Measurements from ENCODE around the gene CATSPERE. TPM values are rescaled to one million over a fixed set of nuclear protein-coding genes. Genes with fewer than 3 reads are reported as not detected.

The CATSPERE gene
- total and polyA plus RNA-seq, 10 donors: 0.50 to 4.0 (median 1.1) TPM

DNA sequence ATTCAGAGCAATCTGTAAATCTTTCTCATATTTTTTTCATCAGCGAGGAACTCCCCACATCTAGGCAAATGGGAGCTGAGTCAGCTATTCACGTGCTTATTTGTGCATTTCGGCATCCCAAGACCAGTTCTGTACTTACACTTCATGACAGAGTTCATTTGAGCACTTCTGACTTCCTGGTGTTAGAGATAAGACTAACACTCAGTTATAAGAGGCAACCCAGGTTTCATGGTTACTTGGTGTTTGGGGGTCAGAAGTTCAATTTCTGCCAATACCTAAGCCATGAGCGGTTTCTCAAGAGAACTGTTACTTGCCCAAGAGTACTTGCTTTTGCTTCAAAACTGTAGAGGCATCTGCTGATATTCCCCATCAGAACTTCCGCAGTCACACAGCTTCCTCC, 167.7 kb downstream of the CATSPERE start:
- no peaks in the 10 kb centered on the region for H3K36me3 ChIP-seq
- H3K4me3 ChIP-seq: no peak overlapping the region
- no peak overlapping the region for H3K27ac ChIP-seq
- H3K4me1 ChIP-seq: no peaks in the 10 kb centered on the region
- intact Hi-C loops (cut with DNase I; ENCODE audit: low total_unique reads): no loop called here
- no peak for TF ChIP-seq POLR2A (IDR thresholded peaks at IDR 0.05)
- TF ChIP-seq, protein P1, sequence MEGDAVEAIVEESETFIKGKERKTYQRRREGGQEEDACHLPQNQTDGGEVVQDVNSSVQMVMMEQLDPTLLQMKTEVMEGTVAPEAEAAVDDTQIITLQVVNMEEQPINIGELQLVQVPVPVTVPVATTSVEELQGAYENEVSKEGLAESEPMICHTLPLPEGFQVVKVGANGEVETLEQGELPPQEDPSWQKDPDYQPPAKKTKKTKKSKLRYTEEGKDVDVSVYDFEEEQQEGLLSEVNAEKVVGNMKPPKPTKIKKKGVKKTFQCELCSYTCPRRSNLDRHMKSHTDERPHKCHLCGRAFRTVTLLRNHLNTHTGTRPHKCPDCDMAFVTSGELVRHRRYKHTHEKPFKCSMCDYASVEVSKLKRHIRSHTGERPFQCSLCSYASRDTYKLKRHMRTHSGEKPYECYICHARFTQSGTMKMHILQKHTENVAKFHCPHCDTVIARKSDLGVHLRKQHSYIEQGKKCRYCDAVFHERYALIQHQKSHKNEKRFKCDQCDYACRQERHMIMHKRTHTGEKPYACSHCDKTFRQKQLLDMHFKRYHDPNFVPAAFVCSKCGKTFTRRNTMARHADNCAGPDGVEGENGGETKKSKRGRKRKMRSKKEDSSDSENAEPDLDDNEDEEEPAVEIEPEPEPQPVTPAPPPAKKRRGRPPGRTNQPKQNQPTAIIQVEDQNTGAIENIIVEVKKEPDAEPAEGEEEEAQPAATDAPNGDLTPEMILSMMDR (IDR thresholded peaks at IDR 0.05 in 8 of 11, conservative IDR thresholded peaks at IDR 0.05 in 3 of 11): no peak
- TF ChIP-seq POLR2AphosphoS5 (IDR thresholded peaks at IDR 0.05): no peak
- H3K9me3 ChIP-seq: no peaks in the 10 kb centered on the region
- DNase-seq: no peak
- H3K27me3 ChIP-seq (replicated peaks in 1 of 7): no peaks in the 10 kb centered on the region
- WGBS, 5 donors: 76 to 87% (median 83%) methylated on average over 5 of the region's 5 CpGs

- TF ChIP-seq POLR2A (IDR thresholded peaks at IDR 0.05): no peak
- TF ChIP-seq, protein P1 (IDR thresholded peaks at IDR 0.05 in 8 of 11, conservative IDR thresholded peaks at IDR 0.05 in 3 of 11): no peak
- no peak for TF ChIP-seq POLR2AphosphoS5 (IDR thresholded peaks at IDR 0.05)
- DNase-seq: no peak
- no peaks in the 10 kb centered on the region for H3K9me3 ChIP-seq
- no peaks in the 10 kb centered on the region for H3K27me3 ChIP-seq (replicated peaks in 1 of 7)
- H3K4me1 ChIP-seq: no peaks in the 10 kb centered on the region
- no peaks in the 10 kb centered on the region for H3K36me3 ChIP-seq
- H3K27ac ChIP-seq: no peak overlapping the region
- intact Hi-C loops (cut with DNase I; ENCODE audit: low total_unique reads): no loop called here
- no peak overlapping the region for H3K4me3 ChIP-seq
These were observed 172.1 kb downstream of the CATSPERE start for GRCh38 chr1:244633140-244633539.

- 81 to 95% (median 92%) methylated on average over 6 of the region's 6 CpGs for WGBS, 5 donors
- no peaks in the 10 kb centered on the region for H3K4me1 ChIP-seq
- DNase-seq: no peak
- H3K27ac ChIP-seq: no peak overlapping the region
- H3K4me3 ChIP-seq: no peak overlapping the region
- no peaks in the 10 kb centered on the region for H3K9me3 ChIP-seq
- TF ChIP-seq, protein P1 (IDR thresholded peaks at IDR 0.05 in 8 of 11, conservative IDR thresholded peaks at IDR 0.05 in 3 of 11): no peak
- no peak for TF ChIP-seq POLR2A (IDR thresholded peaks at IDR 0.05)
- TF ChIP-seq POLR2AphosphoS5 (IDR thresholded peaks at IDR 0.05): no peak
- no peaks in the 10 kb centered on the region for H3K27me3 ChIP-seq (replicated peaks in 1 of 7)
- intact Hi-C loops (cut with DNase I; ENCODE audit: low total_unique reads): no loop called here
- no peaks in the 10 kb centered on the region for H3K36me3 ChIP-seq
These were observed 173.5 kb downstream of the CATSPERE start for GRCh38 chr1:244634546-244634945.

DNA sequence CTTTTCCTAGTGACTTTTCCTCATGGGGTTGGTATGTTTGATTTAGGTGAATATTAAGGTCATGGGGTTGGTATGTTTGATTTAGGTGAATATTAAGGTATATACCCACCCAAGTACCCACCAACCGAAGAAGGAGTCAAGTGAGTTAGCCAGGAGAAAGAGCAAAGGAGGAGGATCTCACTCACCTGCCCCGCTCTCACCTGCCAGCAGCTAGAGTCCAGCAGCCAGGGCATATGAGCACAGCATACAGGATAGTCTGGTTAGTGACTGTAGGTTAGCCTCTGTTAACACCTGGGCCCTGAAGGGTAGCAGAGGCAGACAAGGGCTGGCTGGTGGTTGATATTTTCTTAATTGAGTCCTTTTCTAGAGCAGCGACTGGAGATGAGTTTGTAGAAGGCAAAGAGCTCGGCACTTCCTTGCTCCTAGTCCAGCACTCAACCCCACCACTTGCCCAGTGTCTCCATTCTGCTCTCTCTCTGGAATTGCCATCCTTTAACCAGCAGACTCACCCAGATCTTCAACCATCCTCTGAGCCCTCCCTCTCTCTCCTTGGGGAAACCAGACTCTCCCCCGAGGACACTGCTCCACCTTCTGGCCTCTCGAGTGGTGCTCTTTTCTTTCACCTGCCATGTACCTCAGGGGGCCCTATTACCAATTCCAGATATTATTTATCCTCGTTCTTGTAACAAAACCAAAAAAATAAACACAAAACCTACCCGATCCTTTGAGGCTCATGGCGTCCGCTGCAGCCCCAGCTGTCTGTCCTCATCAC, 175.6 kb downstream of the CATSPERE start:
- intact Hi-C loops (cut with DNase I; ENCODE audit: low total_unique reads): no loop called here
- no peaks in the 10 kb centered on the region for H3K36me3 ChIP-seq
- TF ChIP-seq POLR2A (IDR thresholded peaks at IDR 0.05): no peak
- H3K4me1 ChIP-seq: no peaks in the 10 kb centered on the region
- H3K27me3 ChIP-seq (replicated peaks in 1 of 7): no peaks in the 10 kb centered on the region
- H3K4me3 ChIP-seq: no peak overlapping the region
- 81 to 94% (median 87%) methylated on average over 10 of the region's 10 CpGs for WGBS, 5 donors
- DNase-seq: no peak
- H3K27ac ChIP-seq: no peak overlapping the region
- H3K9me3 ChIP-seq: no peaks in the 10 kb centered on the region
